Myocyte (in vitro differentiated cells): ENCODE data around the gene ARID3A. TPM values are rescaled to one million over a fixed set of nuclear protein-coding genes. Genes with fewer than 3 reads are reported as not detected.
A peak's percentile ranks its signal among the peaks of the same experiment; 100 is the strongest.

Experiments
- DNase-seq: peaks from one replicate; pipeline ENCODE4 v3.0.0-alpha.2; 2012; ENCODE audit warnings: low read depth
- total RNA-seq: library from RNA; depleted of rRNA; stranded (reverse); fragments of >200 nt; gene quantifications from 2 replicates; pipeline ENCODE4 v1.2.3, GENCODE V29; 2014

Gene ARID3A
- total RNA-seq, 1 donor from 2014 or later = 3.2 TPM

DNA sequence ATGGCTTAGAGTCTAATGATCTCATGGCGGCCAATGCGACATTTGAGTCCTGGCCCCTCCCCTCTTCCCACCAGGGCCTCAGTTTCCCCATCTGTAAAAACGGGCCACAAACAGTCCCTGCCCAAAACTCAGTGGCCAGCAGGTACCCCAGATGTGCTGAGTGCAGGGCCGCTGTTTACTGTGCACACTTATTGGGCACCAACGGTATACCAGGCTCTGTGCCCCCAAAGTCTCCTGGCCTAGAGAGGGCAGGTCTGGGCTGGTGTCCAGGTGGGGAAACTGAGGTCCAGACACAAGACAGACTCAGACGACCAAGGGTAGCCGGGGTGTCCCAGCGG is 34.7 kb downstream of the ARID3A start:
- no peak for DNase-seq

DNA sequence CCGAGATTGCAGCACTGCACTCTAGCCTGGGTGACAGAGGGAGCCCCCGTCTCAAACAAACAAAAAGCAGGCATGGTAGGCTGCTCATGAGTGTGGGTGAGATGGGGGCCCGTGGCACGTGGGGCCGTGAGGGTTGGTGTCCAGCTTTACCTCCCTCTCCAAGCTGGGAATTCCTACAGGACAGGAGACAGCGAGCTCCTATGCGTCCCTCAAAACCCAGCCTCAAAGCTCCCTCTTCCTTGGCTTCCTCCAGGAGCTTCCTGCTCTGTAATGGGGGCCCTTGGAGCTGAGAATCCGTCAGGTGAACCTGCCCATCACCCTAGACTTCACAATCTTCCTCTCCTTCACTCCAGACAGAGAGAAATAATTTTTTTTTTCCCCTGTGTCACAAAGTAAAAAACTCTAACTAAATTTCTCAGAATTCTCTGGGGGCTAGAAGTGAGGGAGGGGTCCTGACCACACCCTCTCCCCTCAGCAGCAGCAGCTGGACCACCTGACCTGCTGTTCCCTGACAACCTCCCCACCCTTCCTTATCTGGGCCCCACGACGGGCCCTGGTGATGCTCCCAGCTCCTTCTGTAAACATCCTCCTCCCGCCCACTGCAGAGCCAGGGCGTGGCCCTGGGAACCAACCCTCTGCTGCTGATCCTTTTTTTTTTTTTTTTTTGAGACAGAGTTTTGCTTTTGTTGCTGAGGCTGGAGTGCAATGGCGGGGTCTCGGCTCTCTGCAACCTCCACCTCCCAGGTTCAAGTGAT is 36.2 kb downstream of the ARID3A start:
- no peak for DNase-seq

DNA sequence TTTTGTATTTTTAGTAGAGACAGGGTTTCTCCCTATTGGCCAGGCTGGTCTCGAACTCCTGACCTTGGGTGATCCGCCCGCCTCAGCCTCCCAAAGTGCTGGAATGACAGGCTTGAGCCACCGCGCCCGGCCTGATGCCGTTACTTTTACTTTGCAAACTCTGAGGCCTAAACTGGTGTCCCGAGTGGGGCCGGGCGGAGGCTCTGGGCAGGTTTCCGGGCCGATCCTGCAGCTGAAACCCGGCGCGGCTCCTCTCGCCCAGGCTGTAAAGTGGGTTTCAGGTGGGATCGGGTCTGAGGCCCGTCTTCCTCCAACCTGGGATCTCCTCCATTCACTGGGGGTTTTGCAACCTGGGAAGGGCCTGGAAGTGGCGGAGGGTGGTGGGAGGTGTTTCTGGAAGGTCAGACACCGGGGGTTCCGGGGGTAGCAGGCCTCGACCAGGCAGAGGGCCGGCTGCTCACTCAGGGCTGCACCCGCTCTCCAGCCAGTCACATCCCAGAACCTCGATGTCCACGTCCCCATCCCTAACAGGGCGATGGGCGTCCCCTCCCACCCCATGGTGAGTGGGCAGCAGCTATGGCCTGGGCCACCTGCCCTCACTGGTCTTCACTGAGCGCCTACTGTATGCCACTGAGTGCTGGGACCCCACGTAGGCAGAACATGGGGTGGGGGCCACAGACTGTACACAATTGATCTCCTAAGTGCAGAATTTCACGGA is 37.0 kb downstream of the ARID3A start:
- no peak for DNase-seq

DNA sequence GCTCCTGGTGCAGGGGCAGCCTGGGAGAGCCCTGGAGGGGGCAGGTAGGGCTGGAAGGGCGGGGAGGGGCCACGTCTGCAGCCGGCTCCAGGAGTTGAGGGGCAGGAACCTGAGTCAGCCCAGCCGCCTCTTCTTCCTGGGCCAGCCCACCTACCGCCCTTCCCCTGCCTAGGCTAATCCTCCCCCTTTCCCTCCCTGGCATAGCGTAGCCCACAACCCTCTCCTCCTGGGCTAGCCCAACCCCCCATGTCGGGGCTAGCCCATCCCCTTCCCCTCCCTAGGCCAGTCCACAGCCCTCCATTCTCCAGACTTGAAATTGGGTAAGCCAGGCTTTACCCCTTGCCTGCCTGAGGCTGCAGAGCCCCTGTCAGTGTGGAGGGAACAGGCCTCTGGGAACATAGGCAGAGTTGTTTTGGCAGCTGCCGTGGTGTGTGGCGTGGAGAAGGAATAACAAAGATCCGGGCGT is 37.7 kb downstream of the ARID3A start:
- peak; percentile 51 for DNase-seq

DNA sequence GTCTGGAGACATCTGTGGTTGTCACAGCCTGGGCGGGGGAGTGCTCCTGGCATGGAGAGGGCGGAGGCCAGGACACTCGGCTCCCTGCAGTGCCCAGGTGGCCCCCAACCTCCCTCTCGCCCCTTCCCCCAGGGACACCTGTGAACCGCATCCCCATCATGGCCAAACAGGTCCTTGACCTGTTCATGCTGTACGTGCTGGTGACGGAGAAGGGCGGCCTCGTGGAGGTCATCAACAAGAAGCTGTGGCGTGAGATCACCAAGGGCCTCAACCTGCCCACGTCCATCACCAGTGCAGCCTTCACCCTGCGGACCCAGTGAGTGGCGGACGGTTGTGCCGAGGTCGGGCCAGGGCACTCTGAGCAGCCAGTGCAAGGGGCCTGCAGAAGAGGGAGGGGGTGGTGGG is 38.3 kb downstream of the ARID3A start:
- DNase-seq = no peak

DNA sequence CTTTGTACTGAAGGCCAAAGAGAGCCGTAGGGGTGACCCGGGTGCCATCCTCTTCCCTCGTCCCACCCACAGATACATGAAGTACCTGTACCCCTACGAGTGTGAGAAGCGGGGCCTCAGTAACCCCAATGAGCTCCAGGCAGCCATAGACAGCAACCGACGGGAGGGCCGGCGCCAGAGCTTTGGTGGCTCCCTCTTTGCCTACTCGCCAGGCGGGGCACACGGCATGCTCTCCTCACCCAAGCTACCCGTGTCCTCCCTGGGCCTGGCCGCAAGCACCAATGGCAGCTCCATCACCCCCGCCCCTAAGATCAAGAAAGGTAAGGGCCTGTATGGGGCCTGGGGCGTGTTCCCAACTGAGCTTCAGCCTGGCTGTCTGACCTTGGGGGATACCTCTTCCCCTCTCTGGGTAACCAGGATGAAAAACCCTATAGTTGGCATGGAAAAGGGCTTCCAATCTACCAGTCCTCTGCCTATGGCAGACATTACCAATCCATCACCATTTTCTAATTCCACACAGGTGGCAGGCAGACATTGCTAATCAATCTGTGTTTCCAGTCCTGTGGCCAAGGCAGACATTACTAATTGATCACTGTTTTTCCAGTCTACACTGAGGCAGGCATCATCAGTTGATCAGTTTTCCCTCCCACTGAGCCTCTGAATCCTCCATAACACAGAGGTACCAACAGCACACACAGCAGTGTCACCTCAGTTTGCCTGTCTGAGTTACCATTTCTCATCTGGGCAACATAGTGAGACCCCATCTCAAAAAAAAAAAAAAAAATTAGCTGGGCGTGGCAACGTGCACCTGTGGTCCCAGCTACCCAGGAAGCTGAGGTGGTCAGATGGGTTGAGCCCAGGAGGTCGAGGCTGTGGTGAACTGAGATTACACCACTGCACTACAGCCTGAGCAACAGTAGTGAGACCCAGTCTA is 39.2 kb downstream of the ARID3A start:
- no peak for DNase-seq

DNA sequence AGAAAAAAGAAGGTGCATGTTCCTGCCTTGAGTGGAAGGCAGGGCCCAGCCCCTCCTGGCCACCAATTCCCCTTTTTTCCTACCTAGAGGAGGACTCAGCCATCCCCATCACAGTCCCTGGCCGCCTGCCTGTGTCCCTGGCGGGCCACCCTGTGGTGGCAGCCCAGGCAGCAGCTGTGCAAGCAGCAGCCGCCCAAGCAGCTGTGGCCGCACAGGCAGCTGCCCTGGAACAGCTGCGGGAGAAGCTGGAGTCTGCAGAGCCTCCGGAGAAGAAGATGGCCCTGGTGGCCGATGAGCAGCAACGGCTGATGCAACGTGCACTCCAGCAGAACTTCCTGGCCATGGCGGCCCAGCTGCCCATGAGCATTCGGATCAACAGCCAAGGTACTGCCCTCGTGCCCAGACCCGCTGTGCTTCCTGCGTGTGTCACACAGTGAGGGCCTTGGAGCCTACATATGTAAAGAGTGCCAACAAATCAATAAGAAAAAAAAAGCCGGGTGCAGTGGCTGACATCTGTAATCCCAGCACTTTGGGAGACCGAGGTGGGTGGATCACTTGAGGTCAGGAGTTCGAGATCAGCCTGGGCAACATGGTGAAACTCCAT is 40.8 kb downstream of the ARID3A start:
- peak; percentile 43 for DNase-seq

DNA sequence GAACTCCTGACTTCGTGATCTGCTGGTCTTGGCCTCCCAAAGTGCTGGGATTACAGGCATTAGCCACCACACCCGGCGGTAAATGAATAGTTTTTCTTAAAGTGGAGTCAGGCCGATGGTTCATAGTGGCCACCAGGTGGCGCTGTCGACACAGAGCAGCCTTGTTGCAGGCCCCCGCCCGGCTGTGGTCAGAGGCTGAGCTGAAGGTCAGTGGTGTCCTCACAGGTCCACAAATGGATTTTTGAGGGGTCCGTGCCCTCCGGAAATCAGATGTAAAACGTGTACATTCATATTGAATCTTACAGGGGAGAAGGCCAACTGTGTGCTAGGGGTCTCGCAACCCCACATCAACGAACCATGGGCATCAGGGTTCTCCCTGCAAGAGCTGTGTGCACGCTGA is 44.9 kb downstream of the ARID3A start:
- DNase-seq = no peak

DNA sequence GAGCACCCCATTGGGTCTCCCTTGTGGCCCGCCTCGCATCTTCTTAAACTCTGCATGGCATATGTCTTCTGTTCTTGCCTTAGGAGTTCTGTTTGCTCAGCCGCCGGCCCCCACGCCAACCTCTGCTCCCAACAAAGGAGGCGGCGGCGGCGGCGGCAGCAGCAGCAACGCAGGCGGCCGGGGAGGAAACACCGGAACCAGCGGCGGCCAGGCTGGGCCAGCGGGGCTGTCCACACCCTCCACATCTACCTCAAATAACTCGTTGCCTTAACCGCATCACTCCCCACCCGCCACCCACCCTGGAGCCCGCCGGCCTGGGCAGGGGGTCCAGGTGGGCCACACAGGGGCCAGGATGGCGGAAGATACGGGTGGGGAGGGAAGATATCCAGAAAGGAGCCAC is 46.0 kb downstream of the ARID3A start:
- DNase-seq = no peak

DNA sequence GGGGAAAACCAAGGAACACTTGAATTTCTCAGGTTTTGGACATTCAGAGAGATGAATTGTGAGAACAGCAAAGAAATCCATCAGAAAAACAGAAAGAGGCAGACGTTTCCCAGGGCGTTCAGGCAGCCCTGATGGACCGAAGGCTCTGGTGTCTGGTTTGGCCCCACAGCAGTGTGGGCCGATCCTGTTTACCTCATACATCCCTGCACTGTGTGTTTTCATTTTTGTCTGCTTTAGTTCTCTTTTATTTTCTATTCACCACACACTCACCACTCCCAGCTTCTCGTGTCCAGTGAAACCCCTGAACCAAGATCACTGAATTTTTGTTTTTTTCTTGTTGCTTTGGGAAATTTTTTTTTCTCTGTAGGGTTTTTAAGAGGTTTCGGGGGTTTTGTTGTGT is 46.4 kb downstream of the ARID3A start:
- no peak for DNase-seq

DNA sequence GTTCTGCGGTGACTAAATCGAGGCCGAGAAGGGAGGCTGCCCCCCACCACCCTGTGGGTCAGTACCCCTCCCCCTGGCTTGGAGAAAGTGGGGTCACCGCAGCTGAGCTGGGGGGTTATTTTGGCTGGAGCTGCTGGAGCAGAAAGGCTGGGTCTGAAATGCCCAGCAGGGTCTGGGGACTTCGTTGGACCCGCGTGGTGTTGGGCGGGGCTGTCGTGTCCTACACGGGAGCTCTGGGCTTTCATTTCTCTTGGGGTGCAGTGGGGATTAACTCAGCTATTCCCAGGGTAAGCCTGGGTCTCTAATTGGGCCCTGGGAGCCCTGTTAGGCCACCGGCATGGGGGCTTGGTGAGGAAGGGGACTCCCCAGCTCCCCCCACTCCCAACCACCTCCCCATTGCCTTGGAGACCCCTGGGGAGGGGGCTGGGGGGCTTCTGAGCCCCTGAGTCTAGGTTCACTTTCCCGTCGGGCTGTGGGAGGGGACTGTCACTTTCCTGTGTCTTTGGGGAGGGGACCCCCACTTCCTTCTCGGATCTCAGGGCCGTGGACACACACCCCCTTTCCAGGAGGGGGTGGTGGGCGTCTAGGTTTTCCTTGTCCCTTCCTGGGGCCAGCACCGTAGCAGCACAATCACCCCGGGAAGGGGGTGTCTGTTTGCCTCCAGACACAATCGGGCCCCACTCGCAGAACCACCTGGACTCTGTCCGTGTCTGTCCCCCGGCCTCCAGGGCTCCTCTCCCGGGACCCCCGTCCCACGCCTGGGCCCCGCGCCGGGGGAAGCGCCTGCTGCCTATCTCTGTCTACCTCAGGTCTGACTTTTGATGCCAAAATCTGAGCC is 48.1 kb downstream of the ARID3A start:
- DNase-seq = no peak

DNA sequence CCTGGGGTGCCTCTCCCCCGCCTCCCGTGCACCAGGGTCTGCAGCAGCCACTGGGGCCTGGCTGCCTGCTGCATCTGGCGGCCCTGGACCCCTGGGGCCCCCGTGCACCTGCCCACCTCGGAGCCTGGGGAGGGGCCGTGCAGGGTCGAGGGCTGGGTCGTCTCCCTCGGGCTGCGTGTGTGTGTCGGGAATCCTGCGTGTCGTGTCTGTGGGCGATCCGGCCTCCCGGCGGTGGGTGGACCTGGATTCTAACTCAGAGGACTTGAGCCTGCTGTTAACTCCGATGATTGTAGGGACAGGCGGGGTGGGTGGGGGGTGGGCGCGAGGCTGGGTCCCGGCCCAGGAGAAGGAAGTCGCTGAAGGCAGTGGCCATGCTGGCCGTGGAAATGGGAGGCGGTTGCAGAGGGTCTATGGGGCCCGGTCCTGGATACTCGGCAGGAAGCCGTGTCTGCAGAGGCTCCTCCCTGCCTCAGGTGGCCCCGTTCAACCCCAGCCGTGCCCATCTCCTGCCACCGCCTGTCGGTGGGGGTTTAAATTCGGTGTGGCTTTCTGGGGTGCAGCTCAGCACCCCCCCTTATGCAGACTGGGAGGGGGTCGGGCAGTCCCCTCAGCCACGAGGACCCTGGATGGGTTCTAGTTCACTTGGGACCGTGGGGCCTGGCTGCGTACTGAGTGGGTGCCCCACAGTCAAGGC is 48.9 kb downstream of the ARID3A start:
- DNase-seq = no peak

DNA sequence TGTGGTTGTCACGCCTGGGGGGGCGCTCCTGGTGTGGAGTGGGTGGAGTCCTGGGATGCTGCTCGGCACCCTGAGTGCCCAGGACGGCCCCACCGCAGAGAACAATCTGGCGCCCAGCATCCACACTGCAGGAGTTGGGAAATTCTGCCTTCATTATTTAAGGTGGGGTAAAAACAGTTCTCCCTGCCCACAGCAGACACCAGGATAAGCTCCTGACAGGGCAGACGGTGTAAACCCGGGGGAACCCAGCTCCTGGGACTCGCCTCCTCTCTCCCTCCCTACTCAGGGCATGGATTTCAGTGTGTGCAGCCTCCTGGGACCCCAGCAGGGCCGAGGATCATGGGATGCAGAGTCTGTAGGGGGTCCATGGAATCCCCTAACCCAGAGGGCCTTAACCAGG is 50.6 kb downstream of the ARID3A start:
- no peak for DNase-seq

DNA sequence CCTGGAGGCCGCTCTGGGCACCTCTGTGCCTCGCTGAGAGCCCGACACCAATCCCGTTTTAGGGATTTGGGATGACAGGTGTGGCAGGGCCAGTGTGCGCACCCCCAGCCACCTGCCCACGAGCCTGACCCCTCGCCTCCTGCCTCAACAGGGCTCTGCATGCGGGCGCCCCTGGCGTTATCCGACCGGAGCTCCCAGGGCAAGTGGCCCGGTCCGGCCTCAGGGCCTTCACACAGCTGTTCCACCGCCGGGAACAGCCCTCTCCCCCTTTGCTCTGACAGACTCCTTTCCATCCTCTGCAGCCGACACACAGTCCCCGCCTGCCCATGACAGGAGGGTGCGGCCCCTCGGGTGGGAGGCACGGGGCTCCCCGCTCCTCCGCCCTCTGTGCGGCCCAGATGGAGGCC is 51.2 kb downstream of the ARID3A start:
- no peak for DNase-seq

DNA sequence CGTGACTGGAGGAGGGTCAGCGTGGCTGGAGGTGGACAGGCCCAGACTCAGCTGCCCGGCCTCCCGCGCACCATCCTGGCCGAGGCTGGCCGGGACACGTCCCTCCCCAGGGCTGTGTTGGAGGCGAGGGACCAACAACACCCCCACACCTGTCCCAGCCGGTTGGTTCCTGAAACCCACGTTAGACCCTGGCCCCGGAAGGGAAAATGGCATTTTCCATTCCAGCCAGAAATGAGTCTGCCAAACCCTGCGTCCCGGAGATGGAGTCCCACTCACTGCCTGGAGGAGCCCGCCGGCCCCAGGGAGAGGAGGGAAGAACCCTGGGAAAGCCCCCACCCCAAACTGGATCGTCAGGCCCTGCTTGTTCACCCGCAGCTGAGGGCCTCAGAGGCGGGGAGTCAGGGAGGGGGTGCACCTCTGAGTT is 53.5 kb downstream of the ARID3A start:
- no peak for DNase-seq

DNA sequence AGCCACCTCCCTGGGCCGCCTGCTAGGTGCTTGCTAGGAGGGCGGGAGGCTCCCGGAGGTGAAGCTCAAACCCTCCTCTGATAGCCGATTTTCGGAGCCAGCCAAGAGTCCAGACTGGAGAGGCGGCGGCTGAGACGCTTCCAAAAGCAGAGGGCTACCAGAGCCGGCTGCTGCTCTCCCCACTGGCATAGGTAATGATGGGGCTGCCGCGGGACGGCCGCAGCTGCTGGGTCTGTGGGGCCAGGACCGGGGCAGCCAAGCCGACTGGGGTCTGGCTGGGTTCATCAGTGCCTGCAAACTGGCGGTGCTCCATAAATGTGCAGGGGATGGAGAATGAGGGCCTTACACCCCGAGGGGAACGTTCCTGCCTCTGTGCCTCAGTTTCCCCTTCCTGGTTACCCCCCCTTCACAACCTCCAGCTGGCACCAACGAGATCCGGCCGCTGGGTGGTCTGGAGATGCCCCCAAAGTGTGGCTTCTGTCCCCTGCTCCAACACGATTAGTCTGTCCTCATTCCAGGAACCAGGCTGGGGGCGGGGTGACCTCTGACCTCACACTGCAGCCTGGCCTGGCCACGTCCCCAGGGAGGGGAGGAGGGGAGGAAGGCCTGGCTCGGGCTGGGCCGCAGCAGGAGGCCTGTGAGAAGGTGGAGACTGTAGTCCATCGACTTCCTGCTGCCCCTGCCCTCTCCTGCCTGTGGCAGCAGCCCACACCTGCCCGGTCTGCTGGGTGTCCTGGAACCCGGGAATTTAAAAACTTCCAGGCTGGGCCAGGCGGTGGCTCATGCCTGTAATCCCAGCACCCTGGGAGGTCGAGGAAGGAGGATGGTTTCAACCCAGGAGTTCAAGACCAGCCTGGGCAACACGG is 54.5 kb downstream of the ARID3A start:
- DNase-seq = no peak

DNA sequence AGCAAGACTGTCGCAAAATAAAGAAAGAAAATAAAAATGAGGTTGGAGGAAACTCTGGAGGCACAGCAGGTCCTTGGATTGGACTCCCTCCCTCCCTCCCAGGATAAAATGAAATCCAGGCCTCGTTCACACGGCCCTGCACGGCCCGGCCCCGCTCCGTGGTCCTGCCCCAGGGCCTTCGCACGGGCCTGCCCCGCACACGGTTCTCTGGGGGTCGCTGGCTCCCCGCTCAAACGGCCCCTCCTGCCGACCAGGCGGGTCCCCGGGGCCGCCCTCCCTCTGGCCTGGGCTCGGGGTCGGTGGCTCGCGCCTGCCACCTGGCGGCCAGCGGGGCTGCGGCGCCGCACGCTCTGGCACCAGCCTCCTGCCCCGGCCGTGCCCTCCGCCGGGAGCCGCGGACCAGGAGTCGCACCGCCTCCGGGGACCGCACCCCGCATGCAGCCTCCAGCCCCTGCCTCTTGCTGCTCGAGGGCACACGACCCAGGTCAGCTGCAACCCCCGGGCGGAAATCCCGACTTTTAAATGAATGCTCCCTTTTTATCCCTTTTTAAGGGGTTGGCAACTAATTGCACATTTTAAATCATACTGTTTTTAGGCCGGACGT is 56.8 kb downstream of the ARID3A start:
- DNase-seq = peak; percentile 67
